Esophagus mucosa (tissue), 1 donor: ENCODE results near the gene MOK. TPM values are rescaled to one million over a fixed set of nuclear protein-coding genes. Genes with fewer than 3 reads are reported as not detected.
"Not testable (repeated sequence)": the region's sequence is repeated elsewhere in the genome, so short reads cannot be mapped to it uniquely, and the experiment has no call there.

Experiments used
- ATAC-seq: fragments of 200-7000 bp; cut with Tn5 transposase; one replicate; pipeline ENCODE4 v1.9.1; 2020
- total RNA-seq: library from RNA; stranded (reverse); gene quantifications from one replicate; pipeline ENCODE4 v1.2.4, GENCODE V29; 2023
- donor health status: DM: yes; HTN: yes; CAD: no.

Gene MOK
- total RNA-seq, 1 donor from 2014 or later, result 3.5 TPM

GRCh38 chr14:102240481-102240880 lies 64.5 kb downstream of the MOK start:
- ATAC-seq, result not testable (repeated sequence)

GRCh38 chr14:102239231-102239630 lies 65.7 kb downstream of the MOK start:
- no peak for ATAC-seq

GRCh38 chr14:102238766-102239165 lies 66.2 kb downstream of the MOK start:
- ATAC-seq, result no peak

GRCh38 chr14:102238131-102238530 lies 66.8 kb downstream of the MOK start:
- ATAC-seq, result no peak

GRCh38 chr14:102236026-102236425 lies 68.9 kb downstream of the MOK start:
- ATAC-seq, result no peak

GRCh38 chr14:102235275-102235897 lies 69.6 kb downstream of the MOK start:
- ATAC-seq, result peak; percentile 87

GRCh38 chr14:102234331-102235264 lies 70.4 kb downstream of the MOK start:
- ATAC-seq, result no peak

GRCh38 chr14:102233081-102233480 lies 71.9 kb downstream of the MOK start:
- no peak for ATAC-seq

GRCh38 chr14:102232348-102232625 lies 72.7 kb downstream of the MOK start:
- ATAC-seq, result no peak

GRCh38 chr14:102231476-102232347 lies 73.3 kb downstream of the MOK start:
- no peak for ATAC-seq

GRCh38 chr14:102230481-102231210 lies 74.3 kb downstream of the MOK start:
- no peak for ATAC-seq

GRCh38 chr14:102229739-102230092 lies 75.2 kb downstream of the MOK start:
- ATAC-seq, result no peak

- no peak for ATAC-seq
Measured at GRCh38 chr14:102229071-102229738, 75.8 kb downstream of the MOK start.

GRCh38 chr14:102227184-102227964 lies 77.6 kb downstream of the MOK start:
- no peak for ATAC-seq

GRCh38 chr14:102226356-102227125 lies 78.4 kb downstream of the MOK start:
- ATAC-seq, result no peak

- ATAC-seq, result no peak
Measured at GRCh38 chr14:102225936-102226335, 79.0 kb downstream of the MOK start.

- no peak for ATAC-seq
Measured at GRCh38 chr14:102225386-102225785, 79.6 kb downstream of the MOK start.

GRCh38 chr14:102223682-102224081 lies 81.3 kb downstream of the MOK start:
- no peak for ATAC-seq

- no peak for ATAC-seq
Measured at GRCh38 chr14:102222751-102223150, 82.2 kb downstream of the MOK start.

GRCh38 chr14:102222009-102222575 lies 82.9 kb downstream of the MOK start:
- ATAC-seq, result no peak
